ENCODE data around the gene TRRAP. TPM values are rescaled to one million over a fixed set of nuclear protein-coding genes. Genes with fewer than 3 reads are reported as not detected.

The TRRAP gene
- total and polyA plus RNA-seq, 2 of the 8 experiments (the other 6 are each of a cell fraction or from before 2014, with no cell fraction given): 21.7 to 48.6 TPM

DNA sequence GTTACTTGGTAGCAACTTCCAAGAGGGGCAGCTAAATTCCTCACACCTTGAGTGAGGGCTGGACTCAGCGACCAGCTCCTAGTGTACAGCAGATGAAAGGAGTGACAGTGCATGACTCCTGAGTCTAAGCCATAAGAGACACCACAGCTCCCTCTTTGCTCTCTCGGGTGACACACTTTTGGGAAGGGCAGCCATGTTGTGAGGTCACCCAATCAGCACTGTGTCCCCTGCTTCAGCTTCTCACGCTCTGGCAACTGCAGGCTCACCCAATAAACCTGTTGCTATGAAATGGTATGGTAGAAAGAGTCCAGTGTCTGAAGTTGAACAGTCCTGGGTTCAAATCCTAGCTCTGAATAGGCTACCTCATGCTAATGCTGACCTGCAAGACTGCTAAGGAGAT lies 29.4 kb upstream of the TRRAP start:
- H2AFZ ChIP-seq (ENCODE audit: low read length): no peak overlapping the region
- H2BK15ac ChIP-seq (ENCODE audit: low read length): no peak overlapping the region
- FAIRE-seq (no peak), DNase-seq (ENCODE audit: low read depth in 1 of 2, low spot score in 2 of 2) (no peak)
- H3K9ac ChIP-seq (replicated peaks in 1 of 4; ENCODE audit: extremely low read depth in 1 of 4, low read depth in 3 of 4, low read length in 3 of 4): no peak overlapping the region
- no peak overlapping the region for H2BK120ac ChIP-seq (replicated peaks; ENCODE audit: low read depth, low read length)
- H3K18ac ChIP-seq (ENCODE audit: extremely low read depth, low read length): no peak overlapping the region
- H2BK12ac ChIP-seq (ENCODE audit: low read depth, low read length): no peak overlapping the region
- TF ChIP-seq KDM1A (IDR thresholded peaks at IDR 0.05; ENCODE audit: borderline replicate concordance, low read length) (no peak), NRF1 (IDR thresholded peaks at IDR 0.05; ENCODE audit: low read depth, low read length) (no peak), TAF1 (IDR thresholded peaks at IDR 0.05; ENCODE audit: low read depth, low read length) (no peak), EZH2 (IDR thresholded peaks at IDR 0.05; ENCODE audit: low read depth, low read length, severe bottlenecking) (no peak), CHD2 (IDR thresholded peaks at IDR 0.05; ENCODE audit: low read length) (no peak), RAD21 (IDR thresholded peaks at IDR 0.05 in 1 of 2, conservative IDR thresholded peaks at IDR 0.05 in 1 of 2; ENCODE audit: low read depth in 2 of 2, low read length in 2 of 2) (no peak), JUND (IDR thresholded peaks at IDR 0.05; ENCODE audit: low read length) (no peak), POLR2A (IDR thresholded peaks at IDR 0.05; ENCODE audit: control extremely low read depth in 1 of 2, low read depth in 2 of 2, low read length in 2 of 2) (no peak), SP2 (IDR thresholded peaks at IDR 0.05; ENCODE audit: low read length) (no peak), SRF (IDR thresholded peaks at IDR 0.05; ENCODE audit: low read depth, low read length) (no peak)
- H3K23ac ChIP-seq (ENCODE audit: insufficient read length): no peak overlapping the region
- no peaks in the 10 kb centered on the region for H3K79me1 ChIP-seq (ENCODE audit: low read depth, low read length)
- H3K27me3 ChIP-seq (replicated peaks in 1 of 4; ENCODE audit: control insufficient read depth in 3 of 4, extremely low read depth in 1 of 4, insufficient read depth in 3 of 4, low read length in 3 of 4): no peaks in the 10 kb centered on the region; a peak in 1 of 7 replicates
- no peak overlapping the region for H2BK20ac ChIP-seq (ENCODE audit: low read length)
- no peak overlapping the region for H4K8ac ChIP-seq (ENCODE audit: extremely low read depth, insufficient read depth, low read length)
- H2AK5ac ChIP-seq (ENCODE audit: low read depth, low read length): no peak overlapping the region
- no peaks in the 10 kb centered on the region for H3K79me2 ChIP-seq (ENCODE audit: control insufficient read depth in 1 of 2, insufficient read depth in 2 of 2, low read length in 2 of 2)
- no peaks in the 10 kb centered on the region for H4K20me1 ChIP-seq (replicated peaks in 1 of 2; ENCODE audit: control insufficient read depth in 1 of 2, insufficient read depth in 2 of 2, low read length in 2 of 2)
- no peak overlapping the region for H3K4me3 ChIP-seq (ENCODE audit: extremely low read depth in 1 of 4, insufficient read depth in 2 of 4, low read depth in 3 of 4, low read length in 4 of 4)
- H3K27ac ChIP-seq (ENCODE audit: low read depth, low read length): no peak overlapping the region
- no peak overlapping the region for H4K91ac ChIP-seq (replicated peaks; ENCODE audit: insufficient read length, low read length)
- no peaks in the 10 kb centered on the region for H3K23me2 ChIP-seq (ENCODE audit: low read depth, low read length)
- H3K9me3 ChIP-seq (ENCODE audit: insufficient read depth in 2 of 2, low read depth in 1 of 2, low read length in 1 of 2): peaks cover 22 to 27% of the 10 kb centered on the region in 2 experiments
- POLR2A ChIA-PET (ENCODE audit: partially characterized antibody): no interaction called here
- no peak overlapping the region for H3K4me2 ChIP-seq (ENCODE audit: insufficient read depth in 1 of 2, low read depth in 2 of 2, low read length in 2 of 2)
- H3K14ac ChIP-seq (ENCODE audit: insufficient read length): no peak overlapping the region
- H2BK5ac ChIP-seq (ENCODE audit: low read depth, low read length): no peak overlapping the region
- CTCF ChIA-PET (ENCODE audit: partially characterized antibody): interaction anchor here (24.2 kb wide), 1 partner anchor 17 kb away, joined by 224 read pairs; no protein-coding TSS in a partner anchor
- H3K36me3 ChIP-seq (ENCODE audit: control insufficient read depth in 2 of 4, insufficient read depth in 4 of 4, low read length in 3 of 4): peaks cover 0 to 4% (median 0%) of the 10 kb centered on the region in 4 experiments; a peak in 1 of 8 replicates
- 92% methylated on average over 3 of the region's 3 CpGs; no CpG with 5 or more reads in 1 of the 2 experiments for WGBS, 2 experiments (ENCODE audit: extremely low coverage in 1 of 2, insufficient coverage in 1 of 2, insufficient read length in 1 of 2, insufficient replicate concordance in 2 of 2, low coverage in 1 of 2, low lambda C conversion rate in 2 of 2, missing lambda C conversion rate in 1 of 2)
- peaks cover 0 to 4% (median 3%) of the 10 kb centered on the region in 4 experiments; a peak in 4 of 7 replicates for H3K4me1 ChIP-seq (replicated peaks in 1 of 4; ENCODE audit: control insufficient read depth in 3 of 4, insufficient read depth in 4 of 4, low read length in 3 of 4)
- H3K4ac ChIP-seq (replicated peaks; ENCODE audit: insufficient read length, low read depth, low read length): no peak overlapping the region
- H4K5ac ChIP-seq (ENCODE audit: insufficient read length, low read depth, low read length): no peak overlapping the region
- no peak overlapping the region for H3K56ac ChIP-seq (replicated peaks; ENCODE audit: insufficient read length, low read depth, low read length)

Data from H1 (cell line).